ENCODE measurements around the gene EDN1.

DNA sequence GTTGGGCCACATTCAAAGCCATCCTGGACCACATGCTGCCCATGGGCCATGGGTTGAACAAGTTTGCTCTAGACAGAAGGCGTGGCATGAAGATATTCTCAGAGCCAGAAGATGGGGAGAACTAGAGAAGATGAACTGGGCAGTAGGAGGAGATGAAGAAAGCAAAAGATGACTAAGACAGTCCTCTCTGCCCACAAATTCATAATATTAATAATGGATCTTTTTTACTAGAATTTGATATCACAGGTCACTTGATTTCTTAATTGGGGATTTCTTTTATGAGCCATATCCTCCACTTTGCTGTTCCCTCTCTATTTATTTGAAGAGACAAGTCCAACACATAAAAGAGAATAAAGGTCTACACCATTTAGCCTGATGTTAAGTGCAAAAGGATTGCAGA, 25.5 kb upstream of the EDN1 start:
- TF ChIP-seq, protein P1, sequence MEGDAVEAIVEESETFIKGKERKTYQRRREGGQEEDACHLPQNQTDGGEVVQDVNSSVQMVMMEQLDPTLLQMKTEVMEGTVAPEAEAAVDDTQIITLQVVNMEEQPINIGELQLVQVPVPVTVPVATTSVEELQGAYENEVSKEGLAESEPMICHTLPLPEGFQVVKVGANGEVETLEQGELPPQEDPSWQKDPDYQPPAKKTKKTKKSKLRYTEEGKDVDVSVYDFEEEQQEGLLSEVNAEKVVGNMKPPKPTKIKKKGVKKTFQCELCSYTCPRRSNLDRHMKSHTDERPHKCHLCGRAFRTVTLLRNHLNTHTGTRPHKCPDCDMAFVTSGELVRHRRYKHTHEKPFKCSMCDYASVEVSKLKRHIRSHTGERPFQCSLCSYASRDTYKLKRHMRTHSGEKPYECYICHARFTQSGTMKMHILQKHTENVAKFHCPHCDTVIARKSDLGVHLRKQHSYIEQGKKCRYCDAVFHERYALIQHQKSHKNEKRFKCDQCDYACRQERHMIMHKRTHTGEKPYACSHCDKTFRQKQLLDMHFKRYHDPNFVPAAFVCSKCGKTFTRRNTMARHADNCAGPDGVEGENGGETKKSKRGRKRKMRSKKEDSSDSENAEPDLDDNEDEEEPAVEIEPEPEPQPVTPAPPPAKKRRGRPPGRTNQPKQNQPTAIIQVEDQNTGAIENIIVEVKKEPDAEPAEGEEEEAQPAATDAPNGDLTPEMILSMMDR (IDR thresholded peaks at IDR 0.05), result no peak
- TF ChIP-seq POLR2A (IDR thresholded peaks at IDR 0.05), result no peak
